ENCODE results near the gene TIMM29.

Gene TIMM29

GRCh38 chr19:10928563-10929401 is at the start of gene TIMM29, which contains the start of gene YIPF2:
Gene TIMM29, plus strand, starts transcription at chr19:10928811. Its CDS starts 12 bp downstream, at chr19:10928823.
Gene YIPF2, minus strand, starts transcription at chr19:10928639. Its CDS starts 229 bp downstream, at chr19:10928410.
- peak; percentile 96 for DNase-seq

GRCh38 chr19:10881403-10882107 is 47.1 kb upstream of the TIMM29 start:
- DNase-seq: no peak

GRCh38 chr19:10882108-10882457 is 46.5 kb upstream of the TIMM29 start:
- DNase-seq: no peak

GRCh38 chr19:10884274-10884673 is 44.3 kb upstream of the TIMM29 start:
- DNase-seq: no peak

- DNase-seq: no peak
Observed at GRCh38 chr19:10885201-10886169, 43.1 kb upstream of the TIMM29 start.

GRCh38 chr19:10887616-10888367 is 40.8 kb upstream of the TIMM29 start:
- DNase-seq: no peak

- no peak for DNase-seq
Observed at GRCh38 chr19:10888421-10888866, 40.2 kb upstream of the TIMM29 start.

GRCh38 chr19:10889880-10890279 is 38.7 kb upstream of the TIMM29 start:
- no peak for DNase-seq

GRCh38 chr19:10891405-10892086 is 37.1 kb upstream of the TIMM29 start:
- peak; percentile 32 for DNase-seq

GRCh38 chr19:10892256-10892655 is 36.4 kb upstream of the TIMM29 start:
- peak; percentile 4 for DNase-seq

- no peak for DNase-seq
Observed at GRCh38 chr19:10894911-10895213, 33.7 kb upstream of the TIMM29 start.

GRCh38 chr19:10895363-10895762 is 33.2 kb upstream of the TIMM29 start:
- no peak for DNase-seq

GRCh38 chr19:10895920-10896319 is 32.7 kb upstream of the TIMM29 start:
- DNase-seq: no peak

GRCh38 chr19:10896851-10897526 is 31.6 kb upstream of the TIMM29 start:
- DNase-seq: peak; percentile 84

GRCh38 chr19:10898633-10899032 is 30.0 kb upstream of the TIMM29 start:
- no peak for DNase-seq

- peak; percentile 76 for DNase-seq
Observed at GRCh38 chr19:10899151-10899653, 29.4 kb upstream of the TIMM29 start.

GRCh38 chr19:10907925-10908324 is 20.7 kb upstream of the TIMM29 start:
- DNase-seq: no peak

GRCh38 chr19:10908380-10908960 is 20.1 kb upstream of the TIMM29 start:
- DNase-seq: no peak

- DNase-seq: no peak
Observed at GRCh38 chr19:10911579-10912363, 16.8 kb upstream of the TIMM29 start.

GRCh38 chr19:10912619-10913018 is 16.0 kb upstream of the TIMM29 start:
- no peak for DNase-seq

Data from DMS153 (cell line).